IMR-90 (cell line): ENCODE measurements around the gene KRTAP10-1. TPM values are rescaled to one million over a fixed set of nuclear protein-coding genes. Genes with fewer than 3 reads are reported as not detected.

ENCODE experiments used
- ATAC-seq: fragments of 200-7000 bp; cut with Tn5 transposase; 2 replicates; pipeline ENCODE4 v1.9.1; 2020; ENCODE audit warnings: low read depth, mild to moderate bottlenecking, moderate library complexity
- BruUV-seq: library from RNA; stranded (reverse); fragments of 400-500 nt; replicated peaks from 2 replicates; lab custom pipeline; 2021; lab: Mats Ljungman, UMichigan
- CTCF ChIA-PET: fragments of 300-600 bp; formaldehyde crosslinking; extraction: SDS; loops from one replicate; lab custom pipeline; 2021; ENCODE audit warnings: antibody characterized with exemption; lab: Yijun Ruan, JAX
- POLR2A ChIA-PET: fragments of 300-600 bp; sonication (Branson Sonifier 250); formaldehyde crosslinking; loops from one replicate; lab custom pipeline; 2022; ENCODE audit warnings: antibody characterized with exemption; ENCODE audit not compliant: unreplicated experiment; lab: Charles Lee
- DNase-seq: peaks from one replicate; pipeline ENCODE4 v3.0.0; 2013
- H2AFZ ChIP-seq: replicated peaks from 2 replicates; pipeline ENCODE3; 2013; ENCODE audit warnings: low read length, mild to moderate bottlenecking; ENCODE audit not compliant: poor library complexity
- H2AK5ac ChIP-seq: 2 replicates; pipeline ENCODE4 v1.6.1; 2013; ENCODE audit warnings: low read depth, low read length, inconsistent platforms
- H2AK9ac ChIP-seq: replicated peaks from 2 replicates; pipeline ENCODE3; 2013; ENCODE audit warnings: mild to moderate bottlenecking, low read depth, low read length, moderate library complexity; ENCODE audit not compliant: poor library complexity
- H2BK120ac ChIP-seq: 2 replicates; pipeline ENCODE4 v1.6.1; 2013; ENCODE audit warnings: low read depth, low read length, inconsistent platforms
- H2BK15ac ChIP-seq: 3 replicates; pipeline ENCODE4 v1.6.1; 2013; ENCODE audit warnings: low read depth, low read length, inconsistent platforms
- H2BK20ac ChIP-seq: 2 replicates; pipeline ENCODE4 v1.6.1; 2013; ENCODE audit warnings: low read depth, mild to moderate bottlenecking, inconsistent platforms, low read length, moderate library complexity
- H2BK5ac ChIP-seq: 2 replicates; pipeline ENCODE4 v1.6.1; 2013; ENCODE audit warnings: mild to moderate bottlenecking, low read depth, low read length, inconsistent platforms; ENCODE audit not compliant: poor library complexity, severe bottlenecking
- H3K14ac ChIP-seq: replicated peaks from 2 replicates; pipeline ENCODE4 v1.6.1; 2013; ENCODE audit warnings: low read depth, low read length, inconsistent platforms
- H3K18ac ChIP-seq: 2 replicates; pipeline ENCODE4 v1.6.1; 2013; ENCODE audit warnings: low read depth, low read length, control low read depth
- H3K23ac ChIP-seq: 2 replicates; pipeline ENCODE4 v1.6.1; 2013; ENCODE audit warnings: low read depth, low read length, inconsistent platforms
- H3K27ac ChIP-seq: 2 replicates; pipeline ENCODE4 v1.5.1; 2013; ENCODE audit warnings: mild to moderate bottlenecking, control low read depth, low read length; ENCODE audit not compliant: insufficient read depth
- H3K27me3 ChIP-seq: 2 replicates; pipeline ENCODE4 v1.6.1; 2013; ENCODE audit warnings: low read length; ENCODE audit not compliant: control insufficient read depth, insufficient read depth
- H3K36me3 ChIP-seq: 2 replicates; pipeline ENCODE4 v1.6.1; 2013; ENCODE audit warnings: low read length, mixed read lengths; ENCODE audit not compliant: control insufficient read depth, insufficient read depth
- H3K4ac ChIP-seq: 2 replicates; pipeline ENCODE4 v1.6.1; 2013; ENCODE audit warnings: low read depth, low read length, inconsistent platforms
- H3K4me1 ChIP-seq: 2 replicates; pipeline ENCODE4 v1.6.1; 2013; ENCODE audit warnings: low read length, mixed read lengths; ENCODE audit not compliant: control insufficient read depth, insufficient read depth
- H3K4me2 ChIP-seq: 2 replicates; pipeline ENCODE4 v1.6.1; 2013; ENCODE audit warnings: low read depth, mild to moderate bottlenecking, control low read depth, low read length, moderate library complexity
- H3K4me3 ChIP-seq: 2 replicates; pipeline ENCODE4 v1.5.1; 2013; ENCODE audit warnings: low read depth, mild to moderate bottlenecking, control low read depth, low read length, moderate library complexity; ENCODE audit not compliant: insufficient read depth
- H3K56ac ChIP-seq: 2 replicates; pipeline ENCODE4 v1.6.1; 2013; ENCODE audit warnings: low read length, inconsistent platforms; ENCODE audit not compliant: insufficient read depth; ENCODE audit errors: extremely low read depth
- H3K79me1 ChIP-seq, 2 experiments: 2 replicates each; pipeline ENCODE4 v1.6.1; 2013; ENCODE audit warnings: low read length in 2 of 2, inconsistent platforms in 1 of 2, low read depth in 1 of 2
- H3K9ac ChIP-seq: 2 replicates; pipeline ENCODE4 v1.6.1; 2013; ENCODE audit warnings: low read depth, low read length, control low read depth
- H3K9me1 ChIP-seq: 2 replicates; pipeline ENCODE4 v1.6.1; 2013; ENCODE audit warnings: low read length, inconsistent platforms; ENCODE audit not compliant: insufficient read depth
- H3K9me3 ChIP-seq: 2 replicates; pipeline ENCODE4 v1.6.1; 2013; ENCODE audit warnings: low read length; ENCODE audit not compliant: control insufficient read depth, insufficient read depth
- H4K20me1 ChIP-seq: 2 replicates; pipeline ENCODE4 v1.6.1; 2013; ENCODE audit warnings: low read length, inconsistent platforms; ENCODE audit not compliant: insufficient read depth
- H4K5ac ChIP-seq: 2 replicates; pipeline ENCODE4 v1.6.1; 2013; ENCODE audit warnings: mild to moderate bottlenecking, low read depth, low read length, control low read depth
- H4K8ac ChIP-seq, 2 experiments: 2 replicates each; pipeline ENCODE4 v1.6.1; 2013; ENCODE audit warnings: low read depth in 2 of 2, low read length in 2 of 2, control low read depth in 1 of 2, inconsistent platforms in 1 of 2
- H4K91ac ChIP-seq: 2 replicates; pipeline ENCODE4 v1.6.1; 2013; ENCODE audit warnings: low read depth, low read length, inconsistent platforms; ENCODE audit not compliant: insufficient read depth
- BHLHE40 ChIP-seq: fragments of 150-350 bp; IDR thresholded peaks from 2 replicates; pipeline ENCODE4 v1.6.1; 2016; ENCODE audit warnings: mild to moderate bottlenecking, low read depth, low read length
- CHD1 ChIP-seq: IDR thresholded peaks from 2 replicates; pipeline ENCODE4 v1.6.1; 2012; ENCODE audit warnings: low read depth, low read length, improper control_type of control experiment
- CTCF ChIP-seq: conservative IDR thresholded peaks from 2 replicates; pipeline ENCODE4 v1.5.1; 2012; ENCODE audit warnings: mild to moderate bottlenecking, low read depth, low read length, improper control_type of control experiment
- FOS ChIP-seq: fragments of 150-350 bp; IDR thresholded peaks from 2 replicates; pipeline ENCODE4 v1.6.1; 2016; ENCODE audit warnings: low read depth, low read length
- MAFK ChIP-seq: IDR thresholded peaks from 2 replicates; pipeline ENCODE4 v1.6.1; 2012; ENCODE audit warnings: low read depth, low read length, improper control_type of control experiment
- MAZ ChIP-seq: IDR thresholded peaks from 2 replicates; pipeline ENCODE4 v1.6.1; 2012; ENCODE audit warnings: low read depth, mild to moderate bottlenecking, low read length, improper control_type of control experiment, moderate library complexity, borderline replicate concordance
- MXI1 ChIP-seq: IDR thresholded peaks from 2 replicates; pipeline ENCODE4 v1.6.1; 2012; ENCODE audit warnings: low read depth, mild to moderate bottlenecking, low read length, moderate library complexity, borderline replicate concordance
- POLR2A ChIP-seq: IDR thresholded peaks from 2 replicates; pipeline ENCODE4 v1.6.1; 2012; ENCODE audit warnings: mild to moderate bottlenecking, low read depth, low read length
- RAD21 ChIP-seq: IDR thresholded peaks from 2 replicates; pipeline ENCODE4 v1.6.1; 2012; ENCODE audit warnings: low read length, improper control_type of control experiment
- RCOR1 ChIP-seq: IDR thresholded peaks from 2 replicates; pipeline ENCODE4 v1.6.1; 2012; ENCODE audit warnings: mild to moderate bottlenecking, low read length, improper control_type of control experiment; ENCODE audit not compliant: insufficient replicate concordance
- RFX5 ChIP-seq: IDR thresholded peaks from 2 replicates; pipeline ENCODE4 v1.8.0; 2012; ENCODE audit warnings: low read depth, mild to moderate bottlenecking, low read length, moderate library complexity
- SMC3 ChIP-seq: fragments of 150-350 bp; IDR thresholded peaks from 2 replicates; pipeline ENCODE4 v1.6.1; 2016; ENCODE audit warnings: low read depth, mild to moderate bottlenecking, antibody characterized with exemption, low read length, moderate library complexity
- WGBS, 2 experiments: methylation state at CpG; one replicate each; pipeline versions ENCODE4 v1.1.5 to v1.1.7; 2013; ENCODE audit warnings: missing lambda C conversion rate in 2 of 2; ENCODE audit not compliant: insufficient read length in 1 of 2; ENCODE audit errors: extremely low coverage in 2 of 2; 5-methylcytosine and 5-hydroxymethylcytosine counted together
- dilution Hi-C: fragments of 300-500 bp; cut with HindIII; formaldehyde crosslinking; loops from one replicate; pipeline ENCODE4 v1.14.3; 2018; ENCODE audit warnings: low sequenced_read_pairs; ENCODE audit not compliant: unreplicated experiment
- in situ Hi-C: fragments of 300-500 bp; cut with MboI; formaldehyde crosslinking; loops from 3 replicates; pipeline ENCODE4 v1.14.3; 2019; ENCODE audit warnings: low sequenced_read_pairs, inconsistent platforms, mixed read lengths
- intact Hi-C: fragments of 100-400 bp; cut with micrococcal nuclease; formaldehyde crosslinking; loops from 2 replicates; pipeline ENCODE4 v1.10.0; 2022
- polyA plus RNA-seq, 3 experiments: library from polyadenylated mRNA; depleted of rRNA; stranded (reverse); fragments of >200 nt; gene quantifications; 2 replicates each; pipeline ENCODE4 v1.2.3, GENCODE V29; 2012; ENCODE audit warnings: low replicate concordance in 1 of 3
- total RNA-seq: library from RNA; depleted of rRNA; stranded (reverse); fragments of >200 nt; gene quantifications from 2 replicates; pipeline ENCODE4 v1.2.3, GENCODE V29; 2012
- TF ChIP-seq, protein P1 (sequence below): fragments of 150-350 bp; IDR thresholded peaks from 2 replicates; pipeline ENCODE4 v1.6.1; 2017; ENCODE audit warnings: mild to moderate bottlenecking, antibody characterized with exemption, low read length, low read depth
- TF ChIP-seq, protein P2 (sequence below): fragments of 150-350 bp; IDR thresholded peaks from 2 replicates; pipeline ENCODE4 v1.6.1; 2016; ENCODE audit warnings: low read depth, mild to moderate bottlenecking, low read length, moderate library complexity, borderline replicate concordance

The KRTAP10-1 gene
- total and polyA plus RNA-seq, 2 of the 4 experiments (the other 2 are of a cell fraction): not detected

- Histone ChIP-seq H3K4me2 (no peak overlapping the region), H3K36me3 (no peaks in the 10 kb centered on the region), H2AK5ac (no peak overlapping the region), H2BK5ac (no peak overlapping the region), H3K27me3 (no peaks in the 10 kb centered on the region), H4K20me1 (no peaks in the 10 kb centered on the region), H3K9ac (no peak overlapping the region), H3K14ac (no peak overlapping the region), H3K4ac (no peak overlapping the region), H3K9me1 (no peaks in the 10 kb centered on the region), H2AK9ac (no peak overlapping the region), H3K23ac (no peak overlapping the region), H3K4me3 (no peak overlapping the region), H4K8ac (no peak overlapping the region), H2BK15ac (no peak overlapping the region), H3K79me1 (no peaks in the 10 kb centered on the region), H2AFZ (no peak overlapping the region), H3K27ac (no peak overlapping the region), H3K4me1 (no peaks in the 10 kb centered on the region), H3K56ac (no peak overlapping the region), H2BK120ac (no peak overlapping the region), H3K18ac (no peak overlapping the region), H4K91ac (no peak overlapping the region), H3K9me3 (peaks cover 11% of the 10 kb centered on the region), H4K5ac (no peak overlapping the region), H2BK20ac (no peak overlapping the region)
- in situ Hi-C loops: loop anchor here (25.0 kb wide), 1 partner anchor 418 kb away; the partner anchor contains the start of gene SLX9
- ChIA-PET POLR2A (no interaction called here), CTCF (no interaction called here)
- intact Hi-C loops: no loop called here
- WGBS, 2 experiments: 83% methylated on average over 13 of the region's 28 CpGs; no CpG with 5 or more reads in 1 of the 2 experiments
- BruUV-seq: no TSS peak
- ATAC-seq (no peak), DNase-seq (no peak)
- dilution Hi-C loops: no loop called here
- TF ChIP-seq MXI1: no peak
- no peak for TF ChIP-seq FOS
- TF ChIP-seq MAFK: no peak
- no peak for TF ChIP-seq RFX5
- TF ChIP-seq RAD21: no peak
- TF ChIP-seq, protein P1, sequence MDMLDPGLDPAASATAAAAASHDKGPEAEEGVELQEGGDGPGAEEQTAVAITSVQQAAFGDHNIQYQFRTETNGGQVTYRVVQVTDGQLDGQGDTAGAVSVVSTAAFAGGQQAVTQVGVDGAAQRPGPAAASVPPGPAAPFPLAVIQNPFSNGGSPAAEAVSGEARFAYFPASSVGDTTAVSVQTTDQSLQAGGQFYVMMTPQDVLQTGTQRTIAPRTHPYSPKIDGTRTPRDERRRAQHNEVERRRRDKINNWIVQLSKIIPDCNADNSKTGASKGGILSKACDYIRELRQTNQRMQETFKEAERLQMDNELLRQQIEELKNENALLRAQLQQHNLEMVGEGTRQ: no peak
- no peak for TF ChIP-seq CTCF
- TF ChIP-seq BHLHE40: no peak
- TF ChIP-seq, protein P2, sequence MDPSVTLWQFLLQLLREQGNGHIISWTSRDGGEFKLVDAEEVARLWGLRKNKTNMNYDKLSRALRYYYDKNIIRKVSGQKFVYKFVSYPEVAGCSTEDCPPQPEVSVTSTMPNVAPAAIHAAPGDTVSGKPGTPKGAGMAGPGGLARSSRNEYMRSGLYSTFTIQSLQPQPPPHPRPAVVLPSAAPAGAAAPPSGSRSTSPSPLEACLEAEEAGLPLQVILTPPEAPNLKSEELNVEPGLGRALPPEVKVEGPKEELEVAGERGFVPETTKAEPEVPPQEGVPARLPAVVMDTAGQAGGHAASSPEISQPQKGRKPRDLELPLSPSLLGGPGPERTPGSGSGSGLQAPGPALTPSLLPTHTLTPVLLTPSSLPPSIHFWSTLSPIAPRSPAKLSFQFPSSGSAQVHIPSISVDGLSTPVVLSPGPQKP: no peak
- TF ChIP-seq MAZ: no peak
- no peak for TF ChIP-seq POLR2A
- TF ChIP-seq SMC3: no peak
- TF ChIP-seq RCOR1: no peak
- no peak for TF ChIP-seq CHD1
These were observed 20.4 kb downstream of the KRTAP10-1 start for GRCh38 chr21:44519346-44520325.
